AG04450 (cell line): Measurements from ENCODE around the gene SORCS2. TPM values are rescaled to one million over a fixed set of nuclear protein-coding genes. Genes with fewer than 3 reads are reported as not detected.

Experiments
- CTCF ChIA-PET: fragments of 300-600, 350-600 bp; formaldehyde crosslinking; extraction: SDS; loops from one replicate; lab custom pipeline; 2022; ENCODE audit warnings: antibody characterized with exemption, inconsistent platforms; lab: Charles Lee
- POLR2A ChIA-PET: fragments of 350-600 bp; formaldehyde crosslinking; extraction: SDS; loops from one replicate; lab custom pipeline; 2021; ENCODE audit warnings: antibody characterized with exemption, inconsistent platforms; lab: Yijun Ruan, JAX
- DNase-seq: peaks from one replicate; pipeline ENCODE4 v3.0.0-alpha.2; 2011; ENCODE audit warnings: low read depth, low spot score
- H3K27ac ChIP-seq: one replicate; pipeline ENCODE4 v1.5.1; 2012; ENCODE audit warnings: low read depth, low read length, control low read depth
- H3K27me3 ChIP-seq: one replicate; pipeline ENCODE4 v1.6.0; 2012; ENCODE audit warnings: low read length; ENCODE audit not compliant: control insufficient read depth, insufficient read depth
- H3K4me3 ChIP-seq: 2 replicates; pipeline ENCODE4 v1.5.1; 2011; ENCODE audit warnings: mild to moderate bottlenecking, low read depth, low read length, control low read depth
- H3K9me3 ChIP-seq: 2 replicates; pipeline ENCODE4 v1.5.1; 2012; ENCODE audit warnings: low read length; ENCODE audit not compliant: control insufficient read depth, insufficient read depth
- polyA plus RNA-seq: library from polyadenylated mRNA; depleted of rRNA; stranded (reverse); fragments of >200 nt; gene quantifications from 2 replicates; pipeline ENCODE4 v1.2.3, GENCODE V29; 2011
- TF ChIP-seq, protein P1 (sequence below): IDR thresholded peaks from 2 replicates; pipeline ENCODE4 v1.5.1; 2011; ENCODE audit warnings: low read depth, low read length, control low read depth, inconsistent platforms

The SORCS2 gene
- polyA plus RNA-seq, 1 experiment, result 0.29 TPM

DNA sequence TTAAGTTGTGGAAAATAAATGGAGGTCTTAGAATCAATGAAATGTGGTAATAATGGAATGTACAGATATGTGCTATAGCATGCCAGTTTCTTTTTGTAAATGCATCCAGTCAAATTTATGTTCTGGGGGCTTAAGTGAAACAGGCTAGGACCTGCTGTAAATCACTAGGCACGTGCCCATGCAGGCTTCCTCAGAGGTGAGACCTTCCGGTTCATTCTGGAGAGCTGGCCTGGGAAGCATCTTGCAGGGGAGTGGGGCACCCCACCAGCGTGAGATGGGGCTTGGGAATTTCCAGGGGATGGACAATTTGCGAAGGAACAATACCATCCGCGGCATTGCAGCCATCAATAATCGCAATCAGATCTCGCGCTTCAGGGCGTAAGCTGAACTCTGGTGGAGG is 80.1 kb downstream of the SORCS2 start:
- no peak for DNase-seq
- Histone ChIP-seq H3K9me3 (peaks cover 4% of the 10 kb centered on the region), H3K4me3 (no peak overlapping the region), H3K27ac (no peak overlapping the region), H3K27me3 (peaks cover 25% of the 10 kb centered on the region)
- CTCF ChIA-PET, result no interaction called here
- POLR2A ChIA-PET, result no interaction called here
- TF ChIP-seq, protein P1, sequence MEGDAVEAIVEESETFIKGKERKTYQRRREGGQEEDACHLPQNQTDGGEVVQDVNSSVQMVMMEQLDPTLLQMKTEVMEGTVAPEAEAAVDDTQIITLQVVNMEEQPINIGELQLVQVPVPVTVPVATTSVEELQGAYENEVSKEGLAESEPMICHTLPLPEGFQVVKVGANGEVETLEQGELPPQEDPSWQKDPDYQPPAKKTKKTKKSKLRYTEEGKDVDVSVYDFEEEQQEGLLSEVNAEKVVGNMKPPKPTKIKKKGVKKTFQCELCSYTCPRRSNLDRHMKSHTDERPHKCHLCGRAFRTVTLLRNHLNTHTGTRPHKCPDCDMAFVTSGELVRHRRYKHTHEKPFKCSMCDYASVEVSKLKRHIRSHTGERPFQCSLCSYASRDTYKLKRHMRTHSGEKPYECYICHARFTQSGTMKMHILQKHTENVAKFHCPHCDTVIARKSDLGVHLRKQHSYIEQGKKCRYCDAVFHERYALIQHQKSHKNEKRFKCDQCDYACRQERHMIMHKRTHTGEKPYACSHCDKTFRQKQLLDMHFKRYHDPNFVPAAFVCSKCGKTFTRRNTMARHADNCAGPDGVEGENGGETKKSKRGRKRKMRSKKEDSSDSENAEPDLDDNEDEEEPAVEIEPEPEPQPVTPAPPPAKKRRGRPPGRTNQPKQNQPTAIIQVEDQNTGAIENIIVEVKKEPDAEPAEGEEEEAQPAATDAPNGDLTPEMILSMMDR, result no peak

DNA sequence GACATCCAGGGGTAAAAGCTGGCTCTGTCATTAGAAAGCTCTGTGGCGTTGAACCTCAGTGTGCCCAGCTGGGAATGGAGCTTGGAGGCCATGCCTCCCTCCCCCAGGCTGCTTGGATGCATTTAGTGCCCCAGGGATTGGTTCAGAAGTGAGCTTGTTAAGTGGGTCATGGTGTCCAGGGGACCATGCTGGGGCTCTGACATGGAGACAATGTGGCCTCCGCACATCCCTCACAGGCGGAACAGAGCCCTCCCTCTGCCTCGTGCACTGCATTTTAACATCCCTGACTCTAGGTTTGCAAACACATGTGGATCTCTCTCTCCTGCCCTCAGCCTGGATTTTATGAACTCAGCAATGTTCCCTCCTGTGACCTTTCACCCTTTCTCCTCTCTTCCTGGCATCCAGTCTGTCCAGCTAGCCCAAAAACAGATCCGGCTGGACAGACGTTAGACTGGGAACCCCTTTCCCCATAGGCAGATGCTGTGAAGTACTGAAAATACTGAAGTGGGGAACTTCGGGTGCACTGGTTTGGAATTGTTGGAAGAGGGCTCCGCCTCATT is 81.5 kb downstream of the SORCS2 start:
- DNase-seq, result no peak

DNA sequence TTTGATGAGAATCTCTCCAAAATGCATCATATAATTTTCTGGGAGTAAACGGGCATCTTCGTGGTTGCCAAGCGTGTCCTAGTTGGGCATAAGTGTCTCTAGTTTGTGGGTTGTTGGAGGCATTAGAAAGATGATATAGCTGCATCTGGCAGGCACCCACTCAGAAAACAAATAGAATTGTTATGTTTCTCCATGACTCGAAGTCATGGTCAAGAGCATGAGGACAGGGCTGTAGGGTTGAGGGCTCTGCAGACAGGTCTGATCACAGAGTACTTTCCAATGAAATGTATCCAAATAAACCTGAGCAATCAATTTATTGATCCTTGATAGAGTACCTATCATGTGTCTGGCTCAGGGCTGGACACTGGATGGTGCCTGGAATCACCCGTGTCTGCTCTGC is 82.7 kb downstream of the SORCS2 start:
- CTCF ChIA-PET, result no interaction called here
- TF ChIP-seq, protein P1, result no peak
- peaks cover 3% of the 10 kb centered on the region for H3K9me3 ChIP-seq
- no peak overlapping the region for H3K4me3 ChIP-seq
- POLR2A ChIA-PET, result no interaction called here
- peaks cover 32% of the 10 kb centered on the region for H3K27me3 ChIP-seq
- no peak overlapping the region for H3K27ac ChIP-seq
- DNase-seq, result no peak

More for the DNA sequence above, 81.5 kb downstream of the SORCS2 start:
- Histone ChIP-seq H3K4me3 (no peak overlapping the region), H3K9me3 (peaks cover 4% of the 10 kb centered on the region), H3K27ac (no peak overlapping the region), H3K27me3 (peaks cover 31% of the 10 kb centered on the region)
- POLR2A ChIA-PET, result no interaction called here
- TF ChIP-seq, protein P1, result no peak
- CTCF ChIA-PET, result no interaction called here

DNA sequence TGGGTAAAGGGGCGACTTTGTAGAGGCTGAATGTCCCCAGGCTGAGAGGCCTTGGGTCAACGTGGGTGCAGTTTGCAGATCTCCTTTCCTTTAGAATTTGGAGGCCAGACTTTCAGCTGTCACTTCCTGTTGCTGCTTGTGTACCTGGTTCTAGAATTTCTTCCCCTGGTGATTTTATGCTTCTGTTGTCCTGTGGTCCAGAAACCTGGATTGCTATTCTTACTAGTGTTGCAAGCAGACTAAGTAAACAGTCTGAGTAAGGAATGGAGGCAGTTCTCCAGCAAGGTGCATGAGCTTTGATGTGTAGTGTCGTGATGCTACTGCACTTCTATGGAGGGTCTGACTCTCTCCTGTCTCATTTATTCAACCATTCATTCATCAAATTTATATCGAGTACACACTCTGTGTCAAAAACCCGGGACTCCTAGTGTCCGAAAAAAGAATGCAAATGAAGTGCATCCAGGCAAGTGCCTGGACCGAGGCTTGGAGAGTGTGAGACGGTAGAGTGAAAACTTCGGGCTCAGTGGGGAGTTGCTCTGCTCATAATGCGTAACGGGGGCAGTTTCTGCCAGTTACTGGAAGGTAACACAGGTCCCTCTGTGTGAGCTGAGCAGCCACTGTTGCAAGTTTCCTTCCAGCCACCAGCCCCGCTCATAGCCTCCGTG is 83.3 kb downstream of the SORCS2 start:
- H3K9me3 ChIP-seq, result no peaks in the 10 kb centered on the region; the same call in 1 of the 2 replicates
- ChIA-PET POLR2A (no interaction called here), CTCF (interaction anchor here (1.2 kb wide), 1 partner anchor 21 kb away, joined by 4 read pairs; no protein-coding TSS in a partner anchor)
- H3K27me3 ChIP-seq, result peaks cover 37% of the 10 kb centered on the region
- DNase-seq, result no peak
- no peak overlapping the region for H3K27ac ChIP-seq
- H3K4me3 ChIP-seq, result no peak overlapping the region
- TF ChIP-seq, protein P1, result no peak

DNA sequence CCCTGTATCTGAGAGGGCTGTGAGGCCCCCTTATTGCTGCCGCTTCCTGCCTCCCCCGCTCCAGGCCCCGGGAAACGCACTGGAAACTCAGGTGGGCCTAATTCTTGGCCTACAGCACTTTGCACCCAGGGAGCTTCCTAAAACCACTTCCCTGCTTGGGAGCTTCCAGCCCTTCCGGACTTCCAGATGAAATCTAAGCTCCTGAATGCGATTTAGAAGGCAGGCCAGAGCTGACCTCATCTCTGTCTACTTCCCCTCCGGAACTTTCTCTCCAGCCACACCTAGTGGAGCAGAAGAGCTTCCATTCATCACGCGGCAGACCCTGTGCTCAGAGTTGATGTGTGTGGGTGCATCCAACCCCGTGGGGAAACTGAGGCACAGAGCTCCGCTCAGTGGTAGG is 84.2 kb downstream of the SORCS2 start:
- Histone ChIP-seq H3K27me3 (peaks cover 37% of the 10 kb centered on the region), H3K9me3 (no peaks in the 10 kb centered on the region; the same call in 1 of the 2 replicates), H3K27ac (no peak overlapping the region), H3K4me3 (no peak overlapping the region)
- DNase-seq, result no peak
- ChIA-PET POLR2A (no interaction called here), CTCF (interaction anchor here (1.2 kb wide), 1 partner anchor 20 kb away, joined by 4 read pairs; no protein-coding TSS in a partner anchor)
- TF ChIP-seq, protein P1, result no peak
